ENCODE data around the gene PDE2A.
A peak's percentile ranks its signal among the peaks of the same experiment; 100 is the strongest.
"Not testable (repeated sequence)": the region's sequence is repeated elsewhere in the genome, so short reads cannot be mapped to it uniquely, and the experiment has no call there.

Gene PDE2A

GRCh38 chr11:72573072-72573854 is 101.0 kb downstream of the PDE2A start:
- peak; percentile 20 for DNase-seq

DNA sequence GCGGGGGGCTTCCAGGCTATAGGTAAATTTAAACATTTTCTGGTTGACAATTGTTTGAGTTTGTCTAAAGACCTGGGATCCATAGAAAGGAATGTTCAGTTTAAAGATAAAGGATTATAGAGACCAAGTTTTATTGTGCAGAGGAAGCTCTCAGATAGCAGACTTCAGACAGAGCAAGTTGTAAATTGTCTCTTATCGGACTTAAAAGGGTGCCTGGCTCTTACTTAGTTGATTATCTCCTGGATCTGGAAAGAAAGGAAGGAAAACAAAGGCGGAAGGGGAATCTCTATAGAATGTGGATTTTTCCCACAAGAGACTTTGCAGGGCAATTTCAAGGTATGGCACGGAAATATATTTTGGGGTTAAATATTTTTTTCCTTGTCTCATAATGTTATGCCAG is 101.7 kb downstream of the PDE2A start:
- DNase-seq = not testable (repeated sequence)

GRCh38 chr11:72570893-72571661 is 103.1 kb downstream of the PDE2A start:
- no peak for DNase-seq

- peak; percentile 27 for DNase-seq
Observed at GRCh38 chr11:72569966-72570892, 104.0 kb downstream of the PDE2A start.

GRCh38 chr11:72568861-72569260 is 105.4 kb downstream of the PDE2A start:
- DNase-seq = no peak

DNA sequence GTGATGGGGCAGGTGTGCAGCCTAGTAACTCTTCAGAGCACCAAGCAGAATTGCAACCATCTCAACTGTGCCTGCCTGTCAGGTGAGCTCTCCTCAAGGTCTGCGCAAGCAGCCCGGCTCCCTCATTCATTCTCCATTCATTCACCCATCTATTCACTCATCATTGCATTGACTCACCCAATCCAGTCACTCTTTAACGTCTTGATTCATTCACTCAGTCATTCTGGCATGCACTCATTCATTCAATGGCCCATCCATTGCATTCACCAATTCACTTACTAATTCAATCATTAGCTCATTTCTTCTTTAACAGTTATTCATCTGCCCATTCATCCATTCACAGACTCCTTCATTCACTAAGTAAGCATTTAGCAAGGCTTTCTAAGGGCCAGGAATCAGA is 111.8 kb downstream of the PDE2A start:
- DNase-seq = no peak

DNA sequence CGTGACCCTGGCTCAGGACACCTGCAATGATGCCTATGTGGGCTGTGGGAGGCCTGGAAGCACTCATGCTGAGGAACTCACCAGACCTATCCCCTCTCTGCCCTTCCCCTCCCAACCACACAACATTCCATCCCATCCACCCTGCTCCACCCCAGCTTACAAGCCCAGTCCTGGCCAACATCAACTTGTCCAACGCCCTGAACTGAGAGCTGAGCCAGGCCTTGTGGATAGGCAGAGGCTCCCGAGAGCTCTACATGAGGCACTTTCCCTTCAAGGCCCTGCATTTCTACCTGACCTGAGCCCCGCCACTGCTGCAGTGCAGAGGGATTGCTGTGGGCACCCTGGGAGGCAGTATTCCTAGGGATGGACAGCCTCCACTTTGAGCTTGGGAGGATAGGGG is 112.4 kb downstream of the PDE2A start:
- no peak for DNase-seq

GRCh38 chr11:72560864-72561263 is 113.4 kb downstream of the PDE2A start:
- not testable (repeated sequence) for DNase-seq

GRCh38 chr11:72556433-72556832 is 117.8 kb downstream of the PDE2A start:
- DNase-seq = no peak

DNA sequence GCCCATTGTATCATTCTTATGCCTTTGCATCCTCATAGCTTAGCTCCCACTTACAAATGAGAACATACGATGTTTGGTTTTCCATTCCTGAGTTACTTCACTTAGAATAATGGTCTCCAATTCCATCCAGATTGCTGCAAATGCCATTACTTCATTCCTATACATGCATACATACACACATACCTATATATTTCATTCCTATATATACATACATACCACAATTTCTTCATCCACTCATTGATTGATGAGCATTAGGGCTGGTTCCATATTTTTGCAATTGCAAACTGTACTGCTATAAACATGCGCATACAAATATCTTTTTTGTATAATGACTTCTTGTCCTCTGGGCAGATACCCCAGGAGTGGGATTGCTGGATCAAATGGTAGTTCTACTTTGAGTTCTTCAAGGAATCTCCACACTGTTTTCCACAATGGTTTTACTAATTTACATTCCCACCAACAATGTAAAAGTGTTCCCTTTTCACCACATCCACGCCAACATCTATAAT is 119.2 kb downstream of the PDE2A start:
- not testable (repeated sequence) for DNase-seq

DNA sequence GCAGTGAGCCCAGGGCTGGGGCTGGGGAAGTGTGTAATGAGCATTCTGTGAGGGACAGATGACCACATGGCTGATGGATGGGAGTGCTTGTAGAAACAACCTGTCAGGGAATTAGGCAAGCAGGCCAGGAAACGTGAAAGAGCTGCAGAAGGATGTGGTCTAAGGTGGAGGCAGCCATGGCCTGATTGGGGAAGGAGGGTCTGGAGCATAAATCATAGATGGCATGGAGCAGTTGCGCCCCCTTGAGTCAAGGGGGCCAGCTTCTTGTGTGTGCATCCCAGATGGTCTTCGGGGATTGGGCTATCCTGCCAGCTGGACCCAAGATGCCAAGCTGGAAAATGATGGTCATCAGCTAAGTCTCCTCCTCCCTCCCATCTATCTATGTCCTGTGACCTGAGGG is 120.5 kb downstream of the PDE2A start:
- peak; percentile 37 for DNase-seq

GRCh38 chr11:72552399-72552910 is 121.8 kb downstream of the PDE2A start:
- no peak for DNase-seq

DNA sequence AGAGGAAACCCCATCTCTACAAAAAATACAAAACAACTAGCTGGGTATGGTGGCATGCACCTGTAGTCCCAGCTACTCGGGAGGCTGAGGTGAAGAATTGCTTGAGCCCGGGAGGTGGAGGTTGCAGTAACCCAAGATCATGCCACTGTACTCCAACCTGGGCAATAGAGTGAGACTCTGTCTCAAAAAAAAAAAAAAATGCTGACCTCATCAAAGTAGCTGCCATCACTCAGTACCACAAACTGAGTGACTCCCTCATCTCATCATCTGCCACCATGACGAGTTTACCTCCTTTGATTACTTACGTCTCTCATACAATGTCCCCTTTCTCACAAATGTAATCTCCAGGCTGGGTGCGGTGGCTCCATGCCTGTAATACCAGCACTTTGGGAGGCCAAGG is 122.7 kb downstream of the PDE2A start:
- no peak for DNase-seq

- DNase-seq = no peak
Observed at GRCh38 chr11:72548463-72548862, 125.8 kb downstream of the PDE2A start.

- no peak for DNase-seq
Observed at GRCh38 chr11:72546866-72547265, 127.4 kb downstream of the PDE2A start.

- no peak for DNase-seq
Observed at GRCh38 chr11:72544589-72544988, 129.6 kb downstream of the PDE2A start.

DNA sequence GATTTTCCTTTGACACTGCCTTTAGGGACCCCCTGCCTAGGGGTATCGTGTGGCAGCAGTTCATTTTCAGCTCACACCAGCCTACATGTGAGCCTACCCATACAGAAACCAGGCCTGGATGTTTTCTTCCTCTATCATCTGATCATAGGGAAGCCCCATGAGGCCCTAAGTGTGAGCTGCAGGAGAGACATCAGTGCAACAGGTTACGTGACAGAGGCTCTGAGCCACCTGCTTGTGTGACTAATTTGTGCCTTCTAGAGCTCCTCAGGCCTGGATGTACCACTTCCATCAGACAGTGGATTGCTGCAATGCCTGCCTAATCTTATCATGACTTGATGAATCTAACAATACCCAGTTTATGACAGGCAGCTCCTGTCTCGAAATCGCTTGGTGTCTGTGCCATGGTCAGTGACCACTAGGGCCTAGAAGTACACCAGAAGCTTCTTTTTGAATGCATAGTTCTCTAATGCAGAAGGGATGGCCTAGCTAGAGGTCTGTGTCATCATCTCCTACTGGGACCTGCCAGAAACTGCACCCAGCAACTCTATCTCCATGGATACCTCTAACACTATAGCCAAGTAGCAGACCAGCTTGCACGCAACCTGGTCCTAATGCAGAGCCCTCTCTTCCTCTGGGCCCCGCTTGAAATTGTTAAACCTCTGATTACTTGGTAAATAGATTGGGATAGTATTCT is 130.2 kb downstream of the PDE2A start:
- DNase-seq = no peak

DNA sequence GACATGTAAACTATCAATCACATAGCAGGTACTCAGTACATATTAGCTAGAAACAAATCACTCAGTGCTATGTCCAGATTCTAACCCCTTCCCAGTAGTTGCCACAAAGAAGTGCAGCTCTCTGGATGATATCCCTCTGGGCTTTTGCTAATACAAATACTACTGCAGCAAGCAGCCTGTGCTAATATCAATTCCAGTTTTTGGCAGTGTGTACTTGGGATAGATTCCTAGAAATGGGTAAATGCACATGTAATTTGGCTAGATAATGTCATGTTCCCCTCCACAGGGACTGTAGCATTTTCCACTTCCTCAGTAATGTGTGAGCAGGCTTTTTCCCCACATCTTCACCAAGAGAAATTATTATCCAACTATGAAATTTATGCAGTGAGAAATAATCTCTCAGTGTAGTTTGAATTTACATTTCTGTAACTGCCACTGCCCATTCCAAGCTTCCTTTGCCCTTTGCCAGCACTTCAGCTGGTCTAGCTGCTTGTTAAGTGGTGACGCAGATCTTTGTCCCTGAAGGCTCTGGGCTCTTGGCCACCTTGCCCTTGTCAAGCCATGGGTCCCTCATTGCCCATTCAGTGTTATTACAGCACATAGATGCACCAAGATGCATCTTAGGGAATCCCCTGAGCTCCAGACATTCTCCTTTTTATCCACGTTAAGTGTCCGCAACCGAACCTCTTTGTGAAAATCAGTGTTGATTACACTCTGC is 132.8 kb downstream of the PDE2A start:
- DNase-seq = no peak

GRCh38 chr11:72537051-72537450 is 137.2 kb downstream of the PDE2A start:
- no peak for DNase-seq

DNA sequence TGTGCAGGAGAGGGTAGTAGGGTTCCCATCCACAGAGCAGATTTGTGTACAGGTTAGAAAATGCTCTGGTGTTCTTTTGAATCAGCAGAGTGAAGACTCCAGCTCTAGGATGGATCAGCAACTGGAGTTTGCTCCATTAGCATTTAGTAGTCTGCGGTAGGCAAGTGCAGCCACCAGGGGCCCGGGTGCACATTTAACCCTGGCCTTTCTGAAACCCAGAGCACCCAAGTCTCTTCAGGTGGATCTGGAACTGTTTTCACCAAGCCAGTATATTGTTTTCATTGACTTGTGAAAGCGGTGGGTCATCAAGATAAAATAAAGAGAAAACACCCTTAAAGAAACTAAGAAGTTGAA is 139.1 kb downstream of the PDE2A start:
- no peak for DNase-seq

DNA sequence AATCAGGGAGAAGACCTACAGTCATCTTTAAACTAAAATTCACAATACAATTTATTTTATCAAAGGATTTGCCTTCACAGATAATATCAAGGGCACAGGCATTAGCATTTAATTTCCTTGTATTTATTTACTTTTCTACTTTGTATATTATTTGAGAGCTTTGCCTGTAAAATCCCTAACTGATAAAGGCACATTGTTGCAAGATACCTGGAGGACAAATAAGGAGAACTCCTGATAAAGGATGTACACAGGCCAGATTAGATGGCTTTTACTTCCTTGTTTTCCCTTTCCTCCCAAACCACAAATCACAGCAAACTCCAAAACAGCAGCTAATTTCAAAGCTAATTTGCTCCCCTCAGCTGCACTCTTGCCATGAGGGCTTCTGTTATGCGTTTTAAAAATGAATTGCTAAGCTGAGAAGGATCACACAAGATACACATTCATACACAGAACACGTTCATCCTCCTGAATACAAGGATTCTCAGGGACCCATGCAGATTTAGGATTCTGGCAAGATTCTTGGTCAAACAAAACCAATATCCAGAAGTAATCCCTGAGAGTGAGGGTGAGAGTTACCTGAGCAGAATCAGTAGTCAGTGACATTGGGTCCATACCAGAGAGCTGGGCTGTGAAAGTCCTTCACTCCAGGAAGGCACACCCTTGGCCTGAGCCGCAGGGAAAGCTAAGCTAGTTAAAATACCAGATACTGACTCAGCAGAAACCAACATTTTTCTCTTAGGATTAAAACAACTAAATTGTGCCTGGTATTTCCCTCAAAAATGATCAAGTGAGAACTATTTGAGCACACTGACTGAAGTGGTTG is 139.6 kb downstream of the PDE2A start:
- DNase-seq = no peak

Data from activated CD4-positive, alpha-beta T cell treated with anti-CD3 and anti-CD28 coated beads, Interleukin-2, amount 50 U/mL, for 16 hours (primary cell).